HG03469 (cell line): ENCODE measurements around the gene FTH1.

Experiments used
- ATAC-seq: cut with Tn5 transposase; IDR thresholded peaks from one replicate; pipeline ENCODE4 v1.9.1; 2021; ENCODE audit warnings: mild to moderate bottlenecking, moderate library complexity, moderate number of reproducible peaks; ENCODE audit not compliant: unreplicated experiment

FTH1 gene

GRCh38 chr11:61950035-61950547 is 17.3 kb downstream of the FTH1 start, which contains the start of gene BEST1:
TSS of gene BEST1 (plus strand) at chr11:61950351. CDS start at chr11:61951807, 1,456 bp downstream.
- ATAC-seq = no peak

- no peak for ATAC-seq
Observed at GRCh38 chr11:61949169-61950034, 18.0 kb downstream of the FTH1 start.

- ATAC-seq = no peak
Observed at GRCh38 chr11:61948505-61948904, 18.9 kb downstream of the FTH1 start.

- ATAC-seq = no peak
Observed at GRCh38 chr11:61947486-61948210, 19.8 kb downstream of the FTH1 start.

GRCh38 chr11:61946894-61947293 is 20.5 kb downstream of the FTH1 start:
- no peak for ATAC-seq

- ATAC-seq = no peak
Observed at GRCh38 chr11:61945191-61945590, 22.2 kb downstream of the FTH1 start.

GRCh38 chr11:61940466-61940865 is 27.0 kb downstream of the FTH1 start:
- ATAC-seq = no peak

GRCh38 chr11:61935861-61936260 is 31.6 kb downstream of the FTH1 start:
- no peak for ATAC-seq

- no peak for ATAC-seq
Observed at GRCh38 chr11:61930933-61931332, 36.5 kb downstream of the FTH1 start.

- ATAC-seq = no peak
Observed at GRCh38 chr11:61928606-61929005, 38.8 kb downstream of the FTH1 start.

GRCh38 chr11:61927501-61927900 is 39.9 kb downstream of the FTH1 start:
- ATAC-seq = no peak

- ATAC-seq = no peak
Observed at GRCh38 chr11:61926235-61926634, 41.2 kb downstream of the FTH1 start.

GRCh38 chr11:61925736-61926135 is 41.7 kb downstream of the FTH1 start:
- no peak for ATAC-seq

- ATAC-seq = no peak
Observed at GRCh38 chr11:61924064-61924455, 43.4 kb downstream of the FTH1 start.

- no peak for ATAC-seq
Observed at GRCh38 chr11:61923166-61924063, 44.0 kb downstream of the FTH1 start.

GRCh38 chr11:61922539-61922938 is 44.9 kb downstream of the FTH1 start:
- no peak for ATAC-seq

GRCh38 chr11:61921446-61921845 is 46.0 kb downstream of the FTH1 start:
- ATAC-seq = no peak

- ATAC-seq = no peak
Observed at GRCh38 chr11:61919705-61920631, 47.5 kb downstream of the FTH1 start.

GRCh38 chr11:61918938-61919704 is 48.3 kb downstream of the FTH1 start:
- ATAC-seq = no peak
